CD14-positive monocyte (primary cell): Measurements from ENCODE around the gene CCDC9B. TPM values are rescaled to one million over a fixed set of nuclear protein-coding genes. Genes with fewer than 3 reads are reported as not detected.

Experiments used
- DNase-seq, 3 donors: peaks; one replicate each; pipeline ENCODE4 v3.0.0-alpha.2; 2011 to 2022
- H2AFZ ChIP-seq: 2 replicates; pipeline ENCODE4 v1.6.0; 2012; ENCODE audit warnings: mild to moderate bottlenecking, low read depth, low read length, inconsistent platforms; ENCODE audit not compliant: insufficient read depth, poor library complexity, severe bottlenecking
- H3K27ac ChIP-seq, 2 donors: 1 replicate in 1 of 2; 2 replicates in 1 of 2; pipeline ENCODE4 v1.5.1; 2012 to 2013; ENCODE audit warnings: low read length in 2 of 2, control low read depth in 1 of 2, inconsistent platforms in 1 of 2, low read depth in 1 of 2, mild to moderate bottlenecking in 1 of 2
- H3K27me3 ChIP-seq, 2 donors: one replicate each; pipeline versions ENCODE4 v1.6.0 to v1.6.1; 2011 to 2013; ENCODE audit warnings: low read length in 2 of 2; ENCODE audit not compliant: control insufficient read depth in 2 of 2, insufficient read depth in 2 of 2
- H3K36me3 ChIP-seq, 2 donors: replicated peaks in 1 of 2; 1 replicate in 1 of 2; 2 replicates in 1 of 2; pipeline versions ENCODE4 v1.5.1 to v1.6.1; 2012 to 2013; ENCODE audit warnings: low read length in 2 of 2, control low read depth in 1 of 2, inconsistent platforms in 1 of 2, mild to moderate bottlenecking in 1 of 2; ENCODE audit not compliant: insufficient read depth in 2 of 2, control insufficient read depth in 1 of 2
- H3K4me1 ChIP-seq, 2 donors: 1 replicate in 1 of 2; 2 replicates in 1 of 2; pipeline versions ENCODE4 v1.5.1 to v1.6.1; 2012 to 2013; ENCODE audit warnings: low read length in 2 of 2, control low read depth in 1 of 2, inconsistent platforms in 1 of 2, mild to moderate bottlenecking in 1 of 2, moderate library complexity in 1 of 2; ENCODE audit not compliant: insufficient read depth in 2 of 2, control insufficient read depth in 1 of 2
- H3K4me2 ChIP-seq: replicated peaks from 2 replicates; pipeline ENCODE3; 2012; ENCODE audit warnings: low read length, moderate library complexity, mild to moderate bottlenecking; ENCODE audit not compliant: poor library complexity, severe bottlenecking; ENCODE audit errors: extremely low read depth
- H3K4me3 ChIP-seq, 3 experiments: fragments of 200-600 bp in 1 of 3; sonication (generic) in 1 of 3; replicated peaks in 1 of 3; 1 replicate in 2 of 3; 2 replicates in 1 of 3; pipeline ENCODE4 v1.5.1; 2011 to 2013; ENCODE audit warnings: low read length in 3 of 3, mild to moderate bottlenecking in 3 of 3, control low read depth in 2 of 3, low read depth in 2 of 3, inconsistent platforms in 1 of 3, moderate library complexity in 1 of 3
- H3K79me2 ChIP-seq: 2 replicates; pipeline ENCODE4 v1.6.0; 2012; ENCODE audit warnings: mild to moderate bottlenecking, control low read depth, inconsistent platforms, low read length, moderate library complexity; ENCODE audit not compliant: insufficient read depth
- H3K9ac ChIP-seq: 2 replicates; pipeline ENCODE4 v1.6.0; 2017; ENCODE audit warnings: low read length, mild to moderate bottlenecking; ENCODE audit not compliant: insufficient read depth, poor library complexity, severe bottlenecking
- H3K9me3 ChIP-seq, 2 donors: replicated peaks in 1 of 2; 1 replicate in 1 of 2; 2 replicates in 1 of 2; pipeline versions ENCODE4 v1.5.1 to v1.6.1; 2012 to 2013; ENCODE audit warnings: low read length in 2 of 2, control low read depth in 1 of 2; ENCODE audit not compliant: control insufficient read depth in 1 of 2, insufficient read depth in 1 of 2
- H4K20me1 ChIP-seq: 2 replicates; pipeline ENCODE4 v1.6.0; 2012; ENCODE audit warnings: mild to moderate bottlenecking, low read length, control low read depth, moderate library complexity; ENCODE audit not compliant: insufficient read depth
- H3K27ac Mint-ChIP-seq, 7 donors: one replicate each; pipeline ENCODE4 v1.8.0; 2020; ENCODE audit warnings: mild to moderate bottlenecking in 7 of 7, mixed read lengths in 7 of 7, moderate library complexity in 6 of 7, inconsistent platforms in 2 of 7
- H3K27me3 Mint-ChIP-seq, 3 donors: one replicate each; pipeline ENCODE4 v1.8.0; 2021 to 2022; ENCODE audit warnings: low read depth in 3 of 3, mild to moderate bottlenecking in 3 of 3, mixed read lengths in 3 of 3, moderate library complexity in 3 of 3, inconsistent platforms in 1 of 3
- H3K36me3 Mint-ChIP-seq, 2 donors: one replicate each; pipeline ENCODE4 v1.8.0; 2020; ENCODE audit warnings: mixed read lengths in 2 of 2, inconsistent platforms in 1 of 2, mild to moderate bottlenecking in 1 of 2
- H3K4me1 Mint-ChIP-seq: one replicate; pipeline ENCODE4 v1.8.0; 2020; ENCODE audit warnings: mild to moderate bottlenecking, mixed read lengths
- H3K4me3 Mint-ChIP-seq, 2 donors: one replicate each; pipeline ENCODE4 v1.8.0; 2020; ENCODE audit warnings: mild to moderate bottlenecking in 2 of 2, mixed read lengths in 2 of 2, moderate library complexity in 1 of 2
- H3K9me3 Mint-ChIP-seq, 7 donors: one replicate each; pipeline ENCODE4 v1.8.0; 2020 to 2022; ENCODE audit warnings: mixed read lengths in 7 of 7, mild to moderate bottlenecking in 6 of 7, moderate library complexity in 6 of 7, inconsistent platforms in 2 of 7
- WGBS: methylation state at CpG from one replicate; pipeline ENCODE4 v1.1.5; 2013; ENCODE audit warnings: missing lambda C conversion rate; ENCODE audit not compliant: insufficient coverage; 5-methylcytosine and 5-hydroxymethylcytosine counted together
- intact Hi-C, 2 donors: fragments of 100-400 bp; cut with micrococcal nuclease; formaldehyde crosslinking; loops; one replicate each; pipeline versions ENCODE4 v1.15.0 to v1.15.1; 2023
- polyA plus RNA-seq, 3 donors: library from polyadenylated mRNA; depleted of rRNA in 1 of 3; unstranded in 2 of 3; stranded (reverse) in 1 of 3; fragments of 300-500 nt in 2 of 3; fragments of >200 nt in 1 of 3; fragmentation: Illumina TruSeq in 2 of 3; gene quantifications; 1 replicate in 2 of 3; 2 replicates in 1 of 3; pipeline ENCODE4 v1.2.3, GENCODE V29; 2012 to 2021
- TF ChIP-seq, protein P1 (sequence below): fragments of 200-600 bp; IDR thresholded peaks from one replicate; pipeline ENCODE4 v1.8.0; 2022; ENCODE audit warnings: antibody characterized with exemption, mild to moderate bottlenecking

The CCDC9B gene
- polyA plus RNA-seq, 3 donors = 0.13 to 2.2 (median 0.39) TPM

DNA sequence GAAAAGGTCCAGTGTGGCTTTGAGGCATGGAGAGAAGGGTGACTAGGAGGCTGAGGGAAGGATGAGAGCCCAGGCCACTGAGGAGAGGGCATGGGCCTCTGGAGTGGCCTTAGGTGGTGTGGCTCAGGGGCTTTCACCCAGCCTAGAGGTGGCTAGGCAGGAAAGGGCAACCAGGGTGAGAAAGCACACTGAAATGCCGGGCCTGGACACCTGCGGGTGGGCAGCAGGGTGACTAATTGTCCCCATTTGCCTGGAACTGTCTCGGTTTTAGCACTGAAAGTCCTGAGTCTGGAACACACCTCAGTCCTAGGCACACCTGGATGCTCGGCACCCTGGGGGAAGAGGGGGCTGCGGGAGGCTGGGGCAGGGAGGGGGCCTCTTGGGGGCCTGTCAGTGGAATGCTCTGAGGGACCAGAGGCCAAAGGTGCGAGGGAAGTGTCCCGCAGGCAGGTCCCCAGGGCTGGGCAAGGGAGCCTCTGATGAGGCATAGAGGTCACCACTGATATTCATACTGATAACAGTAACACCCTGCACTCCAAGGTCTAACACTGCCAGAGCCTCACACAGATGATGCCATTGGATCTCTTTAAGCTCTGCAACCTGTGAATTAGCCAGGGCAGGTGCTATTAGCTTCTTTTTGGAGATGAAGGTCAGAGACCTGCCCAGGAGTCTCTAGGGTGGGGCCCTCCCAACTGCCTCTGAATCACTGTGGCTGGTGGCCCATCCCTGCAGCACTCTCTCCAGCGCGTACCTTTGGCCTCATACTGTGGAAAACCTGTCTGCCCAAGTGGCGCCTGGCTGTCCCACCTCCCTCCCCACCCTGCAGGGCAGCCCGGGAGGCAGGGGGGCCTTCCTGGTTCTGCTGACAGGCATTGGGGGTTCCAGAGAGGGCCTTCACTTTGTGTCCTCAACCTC is 7.1 kb upstream of the CCDC9B start:
- peaks cover 14% of the 10 kb centered on the region for H3K4me1 Mint-ChIP-seq
- 85% methylated on average over 5 of the region's 11 CpGs for whole genome bisulfite sequencing
- H3K4me3 Mint-ChIP-seq = no peak overlapping the region
- H3K36me3 Mint-ChIP-seq = no peaks in the 10 kb centered on the region
- intact Hi-C loops = no loop called here
- H3K36me3 ChIP-seq = no peaks in the 10 kb centered on the region
- no peaks in the 10 kb centered on the region for H3K27me3 ChIP-seq
- no peak overlapping the region for H3K27ac Mint-ChIP-seq
- H3K9me3 Mint-ChIP-seq = peaks cover 0 to 5% (median 0%) of the 10 kb centered on the region in 7 donors
- H2AFZ ChIP-seq = no peak overlapping the region
- TF ChIP-seq, protein P1, sequence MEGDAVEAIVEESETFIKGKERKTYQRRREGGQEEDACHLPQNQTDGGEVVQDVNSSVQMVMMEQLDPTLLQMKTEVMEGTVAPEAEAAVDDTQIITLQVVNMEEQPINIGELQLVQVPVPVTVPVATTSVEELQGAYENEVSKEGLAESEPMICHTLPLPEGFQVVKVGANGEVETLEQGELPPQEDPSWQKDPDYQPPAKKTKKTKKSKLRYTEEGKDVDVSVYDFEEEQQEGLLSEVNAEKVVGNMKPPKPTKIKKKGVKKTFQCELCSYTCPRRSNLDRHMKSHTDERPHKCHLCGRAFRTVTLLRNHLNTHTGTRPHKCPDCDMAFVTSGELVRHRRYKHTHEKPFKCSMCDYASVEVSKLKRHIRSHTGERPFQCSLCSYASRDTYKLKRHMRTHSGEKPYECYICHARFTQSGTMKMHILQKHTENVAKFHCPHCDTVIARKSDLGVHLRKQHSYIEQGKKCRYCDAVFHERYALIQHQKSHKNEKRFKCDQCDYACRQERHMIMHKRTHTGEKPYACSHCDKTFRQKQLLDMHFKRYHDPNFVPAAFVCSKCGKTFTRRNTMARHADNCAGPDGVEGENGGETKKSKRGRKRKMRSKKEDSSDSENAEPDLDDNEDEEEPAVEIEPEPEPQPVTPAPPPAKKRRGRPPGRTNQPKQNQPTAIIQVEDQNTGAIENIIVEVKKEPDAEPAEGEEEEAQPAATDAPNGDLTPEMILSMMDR = no peak
- H3K27ac ChIP-seq = no peak overlapping the region
- H3K79me2 ChIP-seq = no peaks in the 10 kb centered on the region
- no peaks in the 10 kb centered on the region for H3K9me3 ChIP-seq
- H3K4me1 ChIP-seq = peaks cover 12 to 22% of the 10 kb centered on the region in 2 donors
- no peak for DNase-seq
- H4K20me1 ChIP-seq = no peaks in the 10 kb centered on the region
- H3K9ac ChIP-seq = no peak overlapping the region
- no peak overlapping the region for H3K4me3 ChIP-seq
- no peak overlapping the region for H3K4me2 ChIP-seq
- H3K27me3 Mint-ChIP-seq = peaks cover 0 to 9% (median 7%) of the 10 kb centered on the region in 3 donors

DNA sequence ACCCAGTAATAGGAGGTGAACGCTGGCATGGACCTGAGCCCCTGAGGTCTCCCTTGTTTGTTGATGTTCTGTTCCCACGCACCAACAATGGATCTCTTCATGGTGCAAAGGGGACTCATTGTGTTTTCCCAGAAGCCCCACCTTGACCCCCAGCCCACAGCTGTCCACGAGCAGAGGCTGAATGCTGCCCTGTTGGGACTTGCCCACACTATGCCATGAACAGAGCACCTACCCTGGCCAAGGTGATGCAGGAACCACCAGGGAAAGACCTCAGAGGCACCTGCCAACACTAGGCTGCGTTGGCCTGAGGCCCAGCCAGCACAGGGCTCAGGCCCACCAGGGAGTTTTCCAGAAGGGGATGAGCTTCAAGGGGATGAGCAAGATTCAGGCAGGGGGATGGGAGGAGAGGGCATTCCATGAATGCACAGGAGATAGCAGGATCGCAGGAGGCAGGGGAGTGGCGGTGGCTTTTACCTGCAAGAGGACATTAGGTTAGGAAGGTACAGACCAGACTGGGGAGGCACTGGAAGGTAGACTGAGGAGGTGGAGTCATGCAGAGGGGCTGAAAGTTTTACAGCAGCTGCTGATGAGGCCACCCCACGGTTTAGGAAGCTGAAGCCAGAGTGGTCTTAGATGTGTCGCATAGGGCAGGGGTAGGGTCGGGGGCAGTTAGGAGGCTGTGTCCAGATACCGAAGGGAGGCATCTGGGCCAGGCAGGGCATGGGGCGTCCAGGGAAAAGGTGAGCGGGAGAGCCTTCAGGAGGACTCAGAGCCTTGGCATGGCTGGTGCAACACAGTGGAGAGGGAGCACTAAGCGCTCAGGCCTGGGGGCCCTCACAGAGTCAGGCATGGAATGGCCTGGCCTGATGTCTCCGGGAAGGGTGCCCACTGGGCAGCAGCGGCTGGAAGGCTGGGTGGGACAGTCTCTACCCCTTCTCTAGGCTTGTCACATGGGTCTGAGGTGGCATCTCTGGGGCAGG is 6.1 kb upstream of the CCDC9B start:
- no peak overlapping the region for H3K4me3 ChIP-seq
- no peak overlapping the region for H3K27ac Mint-ChIP-seq
- H3K27me3 ChIP-seq = no peaks in the 10 kb centered on the region
- H2AFZ ChIP-seq = no peak overlapping the region
- peaks cover 14% of the 10 kb centered on the region for H3K4me1 Mint-ChIP-seq
- no peak overlapping the region for H3K4me2 ChIP-seq
- no peaks in the 10 kb centered on the region for H3K9me3 ChIP-seq
- no peak overlapping the region for H3K4me3 Mint-ChIP-seq
- H3K9ac ChIP-seq = no peak overlapping the region
- TF ChIP-seq, protein P1 = no peak
- H3K27ac ChIP-seq = no peak overlapping the region
- H3K4me1 ChIP-seq = peaks cover 12 to 23% of the 10 kb centered on the region in 2 donors
- H4K20me1 ChIP-seq = no peaks in the 10 kb centered on the region
- 95% methylated on average over 14 of the region's 15 CpGs for WGBS
- H3K79me2 ChIP-seq = no peaks in the 10 kb centered on the region
- peaks cover 0 to 9% (median 7%) of the 10 kb centered on the region in 3 donors for H3K27me3 Mint-ChIP-seq
- no peak for DNase-seq
- H3K36me3 Mint-ChIP-seq = no peaks in the 10 kb centered on the region
- intact Hi-C loops = no loop called here
- peaks cover 0 to 5% (median 0%) of the 10 kb centered on the region in 7 donors for H3K9me3 Mint-ChIP-seq
- no peaks in the 10 kb centered on the region for H3K36me3 ChIP-seq
